Measurements from ENCODE around the gene NUP35.
A peak's percentile ranks its signal among the peaks of the same experiment; 100 is the strongest.

NUP35 gene, protein sequence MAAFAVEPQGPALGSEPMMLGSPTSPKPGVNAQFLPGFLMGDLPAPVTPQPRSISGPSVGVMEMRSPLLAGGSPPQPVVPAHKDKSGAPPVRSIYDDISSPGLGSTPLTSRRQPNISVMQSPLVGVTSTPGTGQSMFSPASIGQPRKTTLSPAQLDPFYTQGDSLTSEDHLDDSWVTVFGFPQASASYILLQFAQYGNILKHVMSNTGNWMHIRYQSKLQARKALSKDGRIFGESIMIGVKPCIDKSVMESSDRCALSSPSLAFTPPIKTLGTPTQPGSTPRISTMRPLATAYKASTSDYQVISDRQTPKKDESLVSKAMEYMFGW

DNA sequence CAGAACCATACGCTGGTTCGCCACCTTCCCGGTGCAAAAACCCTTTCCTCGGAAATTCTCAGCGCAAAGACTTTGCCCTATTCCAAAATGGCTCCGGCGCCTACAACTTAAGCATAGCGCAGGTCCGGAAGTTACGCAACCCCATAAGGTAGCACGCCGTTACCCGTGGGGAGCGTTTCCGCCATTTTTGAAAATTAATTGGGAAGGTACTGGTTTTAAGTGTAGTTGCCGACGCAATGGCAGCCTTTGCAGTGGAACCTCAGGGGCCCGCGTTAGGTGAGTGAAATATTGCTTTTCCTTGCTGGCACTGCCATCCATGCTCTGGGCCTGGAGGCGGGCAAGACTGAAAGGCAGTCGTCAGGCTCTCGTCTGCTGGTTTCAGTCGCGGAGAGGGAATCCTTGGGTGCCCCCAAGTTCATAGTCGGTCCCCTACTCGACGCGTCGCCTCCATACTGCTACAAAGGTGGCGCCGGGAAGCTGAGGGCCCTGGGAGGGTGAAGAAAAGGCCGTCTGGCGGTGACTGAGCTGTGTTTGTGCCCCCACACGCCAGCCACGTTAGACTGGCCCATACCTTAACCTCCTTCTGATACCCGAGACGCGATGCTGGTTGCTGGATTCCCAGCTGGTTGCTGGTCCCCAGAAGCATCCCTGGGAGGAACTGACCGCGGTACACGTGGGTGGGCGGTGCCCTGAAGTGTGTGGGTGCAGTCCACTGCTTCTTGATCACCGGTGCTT lies at the start of gene NUP35:
NUP35 (plus strand) TSS at position 222 of the 735 bp plus-strand sequence; CDS start at position 237, 15 bp downstream.
- DNase-seq, result peak; percentile 83

DNA sequence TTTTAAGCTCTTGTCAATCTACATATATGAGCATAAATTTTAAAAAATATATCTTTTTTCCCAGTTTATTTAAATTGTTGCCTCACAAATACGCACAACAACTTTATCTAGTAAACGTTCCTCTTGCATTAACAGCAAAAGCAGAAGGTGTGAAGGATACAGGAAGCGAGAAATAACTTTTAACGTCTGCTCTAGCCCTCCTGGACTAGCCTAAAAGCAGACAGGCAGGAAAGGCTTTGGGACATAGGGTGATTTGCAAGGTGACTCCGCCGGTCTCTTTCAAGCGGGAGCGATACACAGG lies 46.1 kb upstream of the NUP35 start:
- DNase-seq, result no peak

DNA sequence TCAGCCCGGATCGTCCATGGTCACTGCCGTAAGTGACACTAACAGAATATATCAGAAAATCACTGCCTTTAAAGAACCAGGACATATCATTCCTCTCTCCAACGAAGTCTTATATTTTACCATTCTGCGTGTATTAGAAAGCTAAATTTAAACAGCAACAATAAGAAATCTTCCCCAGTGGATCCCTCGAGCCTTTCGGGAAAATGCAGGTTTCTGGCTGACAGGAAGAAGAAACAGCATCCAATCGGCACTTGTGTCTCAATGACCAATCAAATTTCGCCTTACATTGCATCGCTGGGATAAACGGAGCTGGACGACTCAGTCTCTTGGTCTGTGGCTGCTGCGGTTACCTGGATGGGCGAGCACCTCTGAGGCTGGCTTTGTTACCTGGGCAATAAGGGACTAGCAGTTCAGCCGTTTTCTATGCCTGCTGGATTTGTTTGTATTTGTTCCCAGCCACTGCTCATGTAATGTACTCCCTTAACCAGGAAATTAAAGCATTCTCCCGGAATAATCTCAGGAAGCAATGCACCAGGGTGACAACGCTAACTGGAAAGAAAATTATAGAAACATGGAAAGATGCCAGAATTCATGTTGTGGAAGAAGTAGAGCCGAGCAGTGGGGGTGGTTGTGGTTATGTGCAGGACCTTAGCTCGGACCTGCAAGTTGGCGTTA lies 45.6 kb upstream of the NUP35 start, which contains the start of gene DUSP19:
DUSP19 (plus strand) TSS at position 284 of the 675 bp plus-strand sequence; CDS start at position 471, 187 bp downstream.
- DNase-seq, result peak; percentile 83

DNA sequence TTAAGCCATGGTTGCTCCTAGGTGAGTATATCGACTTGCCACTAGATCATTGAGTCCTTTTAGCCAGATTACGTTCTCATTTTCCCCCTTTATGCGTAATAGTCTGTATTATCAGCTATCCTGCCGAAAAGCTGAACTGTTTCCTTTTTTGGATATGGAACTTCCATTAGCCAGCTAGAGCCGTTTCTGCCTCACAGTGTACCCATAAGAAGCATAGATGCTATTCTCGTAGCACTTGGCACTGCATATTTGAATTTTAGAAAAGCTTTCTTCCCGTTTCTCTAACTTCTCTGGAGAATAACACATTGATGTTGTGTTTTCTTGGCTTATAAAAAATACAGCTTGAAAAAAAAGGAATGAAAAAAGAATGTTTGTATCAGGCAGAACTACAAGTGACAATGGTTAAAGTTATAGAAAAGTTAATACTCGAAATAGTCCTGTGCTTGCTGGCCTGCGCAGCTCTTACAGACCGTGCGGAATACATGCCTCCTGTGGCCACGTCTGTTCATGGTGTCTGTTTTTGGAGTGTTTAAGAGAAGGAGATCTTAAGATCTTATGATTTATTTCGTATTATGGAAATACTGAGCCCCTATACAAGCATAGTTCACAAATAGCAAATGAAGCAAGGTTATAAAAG lies 45.0 kb upstream of the NUP35 start:
- no peak for DNase-seq

DNA sequence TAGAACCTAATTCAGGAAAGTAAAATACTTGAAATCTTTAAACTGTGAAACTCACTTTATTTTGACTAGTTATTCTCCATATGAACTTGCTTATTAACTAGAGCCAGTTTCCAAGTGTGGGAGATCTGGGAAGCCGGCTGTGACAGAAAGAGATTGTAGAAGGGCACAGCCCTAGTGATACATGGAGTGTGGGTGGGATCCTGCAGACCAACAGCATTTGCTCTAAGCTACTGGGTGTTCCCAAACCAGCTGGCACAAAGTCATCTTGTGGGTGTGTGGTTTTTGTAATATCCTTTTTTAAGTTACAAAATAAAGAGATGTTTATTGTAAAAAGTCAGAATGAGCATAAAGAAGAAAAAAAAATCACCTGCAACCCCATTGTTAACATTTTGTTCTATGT lies 42.3 kb upstream of the NUP35 start:
- no peak for DNase-seq

DNA sequence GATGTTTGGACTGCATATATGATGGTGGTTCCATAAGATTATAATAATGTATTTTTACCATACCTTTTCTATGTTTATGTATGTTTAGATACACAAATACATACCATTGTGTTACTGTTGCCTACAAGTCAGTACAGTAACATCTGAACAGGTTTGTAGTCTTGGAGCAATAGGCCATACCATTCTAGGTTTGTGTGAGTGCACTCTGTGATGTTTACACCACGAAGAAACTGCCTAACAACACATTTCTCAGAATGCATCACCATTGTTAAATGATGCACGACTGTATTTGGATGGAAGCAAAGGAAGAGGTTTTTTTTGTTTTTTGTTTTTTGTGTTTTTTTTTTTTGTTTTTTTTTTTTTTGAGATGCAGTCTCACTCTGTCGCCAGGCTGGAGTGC lies 36.2 kb upstream of the NUP35 start:
- no peak for DNase-seq

DNA sequence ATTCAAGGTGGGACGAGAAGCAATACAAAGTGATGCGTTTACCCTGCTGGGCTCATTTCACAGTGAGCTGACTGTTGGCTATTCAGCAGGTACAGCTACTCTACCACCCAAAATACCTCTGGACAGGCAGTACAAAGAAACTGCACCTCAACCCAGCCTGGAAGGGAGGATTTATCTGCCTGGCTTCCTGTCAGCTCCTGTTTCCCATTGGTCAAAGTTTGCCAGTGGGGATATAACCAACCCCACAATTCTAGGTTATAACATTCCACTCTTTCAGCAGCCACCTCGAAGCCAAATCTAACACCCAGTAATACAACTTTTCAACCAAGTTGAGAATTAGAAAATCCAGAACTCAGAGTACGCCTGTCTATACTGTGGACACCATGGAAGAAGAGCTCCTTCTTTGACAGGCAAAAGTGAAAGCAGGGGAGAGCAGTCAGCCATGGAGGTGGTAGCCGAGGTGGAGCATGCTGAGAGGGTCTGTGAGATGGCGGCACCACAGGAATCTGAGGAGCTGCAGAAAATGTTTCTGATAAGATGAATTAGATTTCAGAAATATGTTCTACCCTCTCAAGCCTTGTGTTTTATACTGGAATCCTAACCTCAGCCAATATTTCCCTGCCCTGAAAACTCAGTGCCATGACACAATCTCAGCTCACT lies 34.9 kb upstream of the NUP35 start:
- no peak for DNase-seq

DNA sequence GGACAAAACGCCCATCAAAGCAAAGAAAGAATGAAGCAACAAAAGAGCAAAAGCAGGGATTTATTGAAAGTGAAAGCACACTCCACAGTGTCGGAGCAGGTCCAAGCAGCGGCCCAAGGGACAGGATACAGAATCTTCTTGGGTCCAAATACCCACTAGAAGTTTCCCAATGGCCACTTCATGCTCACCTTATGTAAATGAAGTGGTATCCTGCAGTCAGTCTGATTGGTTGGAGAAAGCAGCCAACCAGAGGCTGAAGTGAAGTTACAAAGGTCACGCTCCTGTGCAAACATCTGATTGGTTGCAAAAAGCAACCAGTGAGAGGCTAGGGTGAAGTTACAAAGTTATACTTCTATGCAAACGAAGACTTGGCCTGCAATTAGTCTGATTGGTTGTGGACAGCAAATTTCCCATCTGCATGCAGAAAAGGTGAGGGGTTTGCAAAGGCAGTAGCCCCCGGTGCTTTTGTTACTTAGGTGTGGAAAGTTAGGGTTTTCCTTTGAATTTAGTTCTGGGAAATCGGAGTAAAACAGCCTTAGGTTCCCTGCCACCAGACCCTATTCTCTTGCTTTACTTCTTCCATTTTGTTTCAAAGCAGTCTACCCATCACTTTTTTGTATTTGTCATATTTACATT lies 32.8 kb upstream of the NUP35 start:
- no peak for DNase-seq

DNA sequence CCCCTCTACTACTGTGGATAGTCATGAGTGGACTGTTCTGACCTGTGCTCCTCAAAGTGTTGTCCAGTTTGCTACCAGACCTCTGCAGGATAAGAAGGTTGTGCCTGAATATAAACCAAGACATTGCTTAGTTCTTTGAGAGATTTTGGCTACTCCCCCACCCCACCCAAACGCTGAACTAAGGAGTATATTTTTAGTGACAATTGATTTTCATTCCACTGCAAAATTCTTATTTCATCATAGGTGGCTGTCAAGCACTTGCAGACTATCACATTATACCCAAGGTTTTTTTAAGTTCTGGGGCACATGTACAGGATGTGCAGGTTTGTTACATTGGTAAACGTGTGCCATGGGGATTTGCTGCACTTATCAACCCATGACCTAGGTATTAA lies 32.3 kb upstream of the NUP35 start:
- no peak for DNase-seq

DNA sequence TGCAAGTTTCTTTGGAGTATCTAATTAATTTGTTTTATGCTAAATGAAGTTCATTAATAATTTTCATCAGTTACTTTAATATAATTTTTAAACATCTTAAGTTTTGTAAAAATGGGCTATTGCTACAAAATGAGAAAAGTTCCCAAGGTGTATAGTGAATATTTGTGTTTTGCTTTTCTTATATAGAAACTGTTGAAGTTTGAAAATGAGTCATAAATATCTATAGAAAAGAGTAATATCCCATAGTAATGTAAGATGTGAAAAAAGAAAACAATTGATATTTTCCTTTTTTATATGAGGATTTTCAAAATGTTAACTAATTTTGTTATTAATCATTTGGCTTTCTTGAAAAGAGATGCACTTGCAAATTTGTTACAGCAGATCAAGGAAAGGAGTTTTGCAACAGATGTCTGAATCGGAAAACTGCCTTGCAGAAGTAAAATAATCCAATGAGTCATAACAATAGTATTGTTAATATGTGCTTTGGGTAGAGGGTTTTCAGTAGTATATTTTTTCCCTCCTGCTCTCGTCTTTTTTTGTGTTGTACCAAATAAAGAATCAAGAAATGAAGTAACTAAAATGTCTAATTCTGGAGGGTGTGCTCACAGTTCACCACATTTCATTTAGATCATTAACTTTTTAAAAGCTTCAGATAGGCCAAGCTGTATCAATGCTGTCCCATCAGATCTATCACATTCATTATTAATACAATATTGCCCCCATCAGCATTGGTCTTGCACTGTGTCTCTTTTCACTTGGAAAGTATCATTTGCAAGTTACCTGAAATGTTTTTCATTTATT lies 30.2 kb upstream of the NUP35 start:
- no peak for DNase-seq

DNA sequence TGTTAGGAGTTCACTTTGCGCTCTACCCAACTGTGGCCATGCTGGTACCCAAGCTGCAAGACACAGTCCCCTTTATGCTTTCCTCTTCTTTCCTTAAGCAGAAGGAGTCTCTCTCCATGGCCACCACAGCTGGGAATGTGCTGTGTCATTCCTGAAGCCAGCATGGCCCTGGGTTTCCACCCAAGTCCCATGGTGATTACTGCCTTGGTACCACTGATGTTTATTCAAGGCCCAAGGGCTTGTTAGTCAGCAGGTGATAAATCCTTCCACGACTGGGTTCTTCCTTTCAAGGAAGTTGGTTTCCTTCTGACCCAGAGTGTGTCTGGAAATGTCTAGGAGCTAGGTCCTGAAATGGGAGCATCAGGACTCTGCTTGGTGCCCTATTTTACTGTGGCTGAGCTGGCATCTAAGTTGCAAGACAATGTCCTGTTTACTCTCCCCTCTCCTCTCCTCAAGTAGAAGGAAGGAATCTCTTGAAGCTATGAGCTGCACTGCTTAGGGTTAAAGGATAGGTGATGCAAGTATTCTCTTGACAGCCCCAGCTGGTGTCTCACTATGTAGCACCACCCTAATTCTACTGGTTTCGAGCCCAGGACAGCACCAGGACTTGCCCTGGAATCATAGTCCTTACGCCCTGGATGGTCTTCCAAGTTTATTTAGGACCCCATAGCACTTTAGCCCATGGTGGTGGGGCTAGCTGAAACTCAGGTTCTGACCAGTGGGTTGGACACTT lies 18.7 kb upstream of the NUP35 start:
- DNase-seq, result no peak

DNA sequence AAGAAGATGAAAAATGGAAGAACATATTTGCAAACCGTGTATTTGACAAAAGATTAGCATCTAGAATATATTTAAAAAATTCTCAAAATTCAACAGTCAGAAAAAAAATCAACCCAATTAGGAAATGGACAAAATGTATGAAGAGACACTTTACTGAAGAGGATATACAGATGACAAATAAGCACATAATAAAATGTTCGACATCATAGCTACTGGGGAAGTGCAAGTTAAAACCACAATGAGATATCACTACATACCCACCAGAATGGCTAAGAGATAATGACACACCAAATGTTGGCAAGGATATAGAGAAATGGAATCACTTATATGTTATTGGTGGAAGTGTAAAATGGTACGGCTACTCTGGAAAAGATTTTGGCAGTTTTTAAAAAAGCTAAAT lies 11.7 kb upstream of the NUP35 start:
- DNase-seq, result no peak

DNA sequence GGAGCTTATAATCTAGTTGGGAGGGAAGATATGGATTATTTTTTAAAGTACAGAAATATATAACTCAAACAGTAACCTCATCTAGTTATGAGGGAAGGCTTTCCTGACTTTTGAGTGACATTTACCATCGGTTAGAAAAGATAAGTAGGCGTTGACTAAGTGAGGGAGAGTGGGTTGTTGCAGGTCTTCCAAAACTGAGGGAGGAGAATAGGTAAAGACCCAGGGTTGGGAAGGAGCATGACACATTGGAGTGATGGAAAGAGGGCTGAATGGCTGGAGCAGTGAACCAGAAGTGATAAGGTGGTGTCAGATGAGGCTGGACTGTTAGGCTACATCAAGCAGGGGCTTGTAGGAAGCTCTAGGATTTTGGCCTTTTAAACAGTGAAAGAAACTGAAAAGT lies 10.6 kb upstream of the NUP35 start:
- DNase-seq, result no peak

DNA sequence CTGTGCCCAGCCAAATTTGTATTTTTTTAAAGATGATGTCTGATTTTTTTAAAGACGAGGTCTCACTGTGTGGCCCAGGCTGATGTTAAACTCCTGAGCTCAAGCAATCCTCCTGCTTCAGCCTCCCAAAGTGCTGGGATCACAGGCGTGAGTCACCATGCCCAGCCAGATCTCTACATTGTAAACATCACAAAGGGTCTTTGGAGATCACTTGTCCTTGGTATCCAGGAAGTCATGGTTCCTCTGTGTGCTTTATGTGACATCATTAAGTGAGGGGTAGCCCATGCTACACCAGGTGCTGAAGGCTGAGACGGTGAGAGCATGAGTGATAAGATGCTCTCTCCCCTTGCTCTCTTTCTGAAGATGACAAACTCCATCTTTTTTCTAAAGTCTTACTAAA lies 7.0 kb upstream of the NUP35 start:
- DNase-seq, result no peak

DNA sequence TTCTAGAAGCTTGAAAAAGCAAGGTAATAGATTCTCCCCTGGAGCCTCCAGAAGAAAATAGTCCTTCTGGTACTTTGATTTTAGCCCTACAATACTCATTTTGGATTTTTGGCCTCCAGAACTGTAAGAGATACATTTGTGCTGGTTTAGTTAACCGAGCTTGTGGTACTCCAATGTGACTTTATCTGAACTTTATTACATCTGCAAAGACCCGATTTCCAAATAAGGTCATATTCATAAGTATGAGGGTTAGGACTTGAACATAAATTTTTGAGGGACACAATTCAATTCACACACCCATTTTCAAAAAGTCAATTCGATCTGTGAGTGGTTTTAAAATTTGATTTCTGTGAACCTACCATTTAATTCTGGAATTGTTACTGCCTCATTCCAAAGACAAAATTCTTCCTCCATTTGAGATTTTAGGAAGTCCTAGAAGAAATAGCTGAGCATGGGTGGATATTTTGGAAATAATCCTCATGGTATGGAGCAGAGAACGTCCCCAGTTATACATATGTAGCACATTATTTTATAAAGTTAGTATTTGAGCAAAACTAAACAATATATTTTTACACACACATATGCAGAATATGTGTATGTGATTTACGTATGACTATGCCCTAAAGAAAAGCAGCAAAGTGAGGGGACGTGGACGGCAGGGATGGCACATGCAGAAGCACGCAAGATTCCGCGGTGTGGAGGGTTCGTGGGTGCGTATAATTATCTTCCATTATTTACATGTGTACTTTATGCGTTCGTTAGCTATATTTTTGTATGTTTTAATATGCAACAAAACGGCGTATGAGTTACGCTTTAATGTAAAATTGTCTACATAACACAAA lies 905 bp upstream of the NUP35 start:
- DNase-seq, result no peak

DNA sequence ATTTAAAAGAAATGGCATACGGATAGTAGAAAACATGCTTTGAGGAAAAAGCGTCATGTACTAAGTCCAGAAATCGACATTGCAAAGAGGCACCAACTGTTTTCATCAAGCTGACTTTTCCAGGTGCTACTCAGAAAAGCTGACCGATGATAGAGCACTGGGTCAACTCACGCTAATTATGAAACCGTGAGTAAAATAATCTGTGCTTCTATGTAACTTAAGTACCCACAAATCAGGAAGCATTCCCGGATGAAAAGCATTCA lies 353 bp upstream of the NUP35 start:
- DNase-seq, result no peak

DNA sequence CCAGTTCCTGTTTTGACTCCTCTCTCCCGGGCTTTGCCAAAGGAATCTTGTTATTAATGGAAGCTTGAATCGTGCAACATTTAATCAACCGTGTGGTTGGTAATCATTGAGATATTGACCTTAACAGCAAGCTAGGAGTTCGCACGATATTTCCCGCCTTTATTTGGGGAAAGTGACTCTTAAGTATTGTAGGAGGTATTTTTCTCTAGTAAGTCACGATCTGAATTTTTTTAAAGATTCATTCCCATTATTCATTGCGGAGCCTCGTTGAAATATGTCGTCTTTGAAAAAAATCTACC lies 663 bp downstream of the NUP35 start:
- DNase-seq, result no peak

DNA sequence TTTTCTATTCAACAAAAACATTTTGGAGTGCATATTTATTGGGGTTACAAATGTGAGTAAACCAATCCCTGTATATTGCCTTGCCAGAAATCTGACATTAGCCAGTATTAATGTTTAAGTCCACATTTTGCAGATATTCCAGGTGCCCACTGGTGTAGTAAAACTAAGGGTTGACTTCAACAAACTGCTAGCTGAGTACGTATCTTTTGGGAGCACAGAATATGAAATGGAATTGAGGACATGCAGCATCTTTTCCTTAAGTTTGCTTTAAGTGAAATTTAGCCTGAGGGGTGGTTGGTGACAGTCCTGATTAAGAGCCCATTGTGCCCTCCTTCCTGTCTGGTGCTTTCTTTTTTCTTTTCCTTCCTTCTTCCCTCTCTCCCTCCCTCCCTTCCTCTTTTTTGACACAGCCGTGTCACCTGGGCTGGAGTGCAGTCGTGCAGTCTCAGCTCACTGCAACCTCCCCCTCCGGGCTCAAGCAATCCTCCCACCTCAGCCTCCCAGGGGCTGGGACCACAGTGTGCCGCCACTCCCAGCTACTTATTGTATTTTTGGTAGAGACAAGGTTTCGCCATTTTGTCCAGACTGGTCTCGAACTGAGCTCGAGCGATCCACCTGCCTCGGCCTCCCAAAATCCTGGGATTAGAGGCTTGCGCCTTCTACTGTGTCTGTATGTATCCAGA lies 1.6 kb downstream of the NUP35 start:
- DNase-seq, result no peak

DNA sequence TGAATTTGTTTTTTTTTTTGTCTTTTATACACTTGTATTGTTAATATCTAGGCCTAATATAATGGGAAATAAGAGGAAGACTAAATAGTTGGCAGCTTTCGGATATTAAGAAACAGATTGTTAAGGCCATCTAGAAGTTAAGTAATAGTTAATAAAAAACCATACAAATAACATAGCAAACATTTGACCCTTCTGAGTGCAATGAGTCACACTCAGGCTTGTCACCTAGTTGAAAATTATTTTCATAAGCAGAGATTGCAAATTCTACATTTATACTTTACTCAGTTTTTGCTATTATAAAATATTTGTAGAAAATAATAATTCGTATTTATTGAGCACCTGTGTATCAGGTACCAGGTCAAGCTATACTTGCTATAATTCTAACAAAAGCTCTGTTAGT lies 2.4 kb downstream of the NUP35 start:
- no peak for DNase-seq

DNA sequence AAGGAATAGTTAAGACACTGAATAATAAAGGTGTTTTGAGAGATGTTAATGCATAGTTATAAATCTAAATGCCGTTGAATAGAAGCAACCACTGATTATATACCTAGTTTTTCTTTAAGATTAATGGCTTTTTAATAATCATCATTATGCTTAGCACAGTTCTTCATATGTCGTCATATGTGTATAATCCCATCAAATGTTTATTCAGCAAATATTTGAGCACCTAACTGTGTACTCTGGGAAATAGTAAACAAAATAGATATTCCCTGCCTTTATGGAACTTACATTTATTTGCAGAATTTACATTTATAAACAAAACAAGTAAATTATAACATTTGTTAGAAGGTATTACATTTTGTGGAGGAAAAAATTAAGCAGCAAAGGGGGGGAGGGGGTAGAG lies 9.8 kb downstream of the NUP35 start:
- DNase-seq, result no peak
